Mesothelial cell of epicardium (in vitro differentiated cells): Measurements from ENCODE around the gene CLK2. TPM values are rescaled to one million over a fixed set of nuclear protein-coding genes. Genes with fewer than 3 reads are reported as not detected.

ENCODE experiments used
- DNase-seq, 2 experiments: peaks; one replicate each; pipeline ENCODE4 v3.0.0; 2021; ENCODE audit warnings: low spot score in 2 of 2; ENCODE audit not compliant: unreplicated experiment in 2 of 2
- H3K27ac Mint-ChIP-seq: 2 replicates; pipeline ENCODE4 v1.8.0; 2021; ENCODE audit warnings: mixed read lengths
- H3K27me3 Mint-ChIP-seq: 2 replicates; pipeline ENCODE4 v1.8.0; 2021; ENCODE audit warnings: low read depth, mixed read lengths
- H3K36me3 Mint-ChIP-seq: 2 replicates; pipeline ENCODE4 v1.8.0; 2021; ENCODE audit warnings: mixed read lengths
- H3K4me1 Mint-ChIP-seq: 2 replicates; pipeline ENCODE4 v1.8.0; 2021; ENCODE audit warnings: mixed read lengths
- H3K4me3 Mint-ChIP-seq: 2 replicates; pipeline ENCODE4 v1.8.0; 2021; ENCODE audit warnings: mild to moderate bottlenecking, moderate library complexity, mixed read lengths
- H3K9me3 Mint-ChIP-seq: 2 replicates; pipeline ENCODE4 v1.8.0; 2021; ENCODE audit warnings: mixed read lengths
- total RNA-seq: library from RNA; stranded (reverse); gene quantifications from 3 replicates; pipeline ENCODE4 v1.2.1, GENCODE V29; 2021
- TF ChIP-seq, protein P1 (sequence below): fragments of 200-600 bp; sonication (generic); IDR thresholded peaks from one replicate; pipeline ENCODE4 v1.5.0; 2021; ENCODE audit warnings: antibody characterized with exemption; ENCODE audit not compliant: unreplicated experiment

CLK2 gene
- total RNA-seq, 1 donor from 2014 or later = 108 TPM

DNA sequence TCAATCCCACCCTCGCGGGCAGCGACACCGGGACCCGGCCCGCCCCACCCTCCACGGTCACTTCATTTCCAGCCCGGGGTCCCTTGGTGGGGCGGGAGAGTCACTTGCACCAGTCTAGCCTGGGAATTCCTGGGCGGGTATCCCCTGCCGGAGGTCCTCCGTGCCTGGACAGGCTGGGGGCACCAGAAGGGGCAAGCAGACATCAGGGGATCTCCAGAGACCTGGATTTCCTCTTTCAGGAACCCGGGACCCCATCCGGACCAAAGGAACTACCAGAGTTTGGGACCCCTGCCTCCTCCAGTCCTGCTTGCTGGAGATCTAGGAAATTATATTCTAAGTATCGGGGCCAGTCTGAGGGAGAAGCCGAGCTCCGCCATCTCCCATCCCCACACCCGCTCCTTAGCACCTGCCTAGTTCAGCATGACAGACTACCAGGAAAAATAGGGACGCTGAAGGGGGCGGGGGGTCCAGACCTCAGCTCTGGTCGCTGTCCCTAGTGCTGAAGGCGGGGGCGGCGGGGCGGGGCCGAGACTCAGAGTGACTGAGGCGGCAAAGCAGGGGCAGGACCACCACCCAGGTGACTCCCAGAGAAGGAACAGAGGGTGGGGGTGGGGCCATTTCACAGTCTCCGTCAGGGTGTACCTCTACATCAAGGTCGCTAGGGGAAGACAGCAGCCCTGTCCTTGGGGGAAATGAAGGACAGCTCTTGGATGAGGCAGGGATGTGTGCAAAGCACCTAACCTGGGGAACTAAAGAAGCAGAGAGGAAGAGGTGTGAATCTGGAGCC is 4.8 kb upstream of the CLK2 start:
- Mint-ChIP-seq H3K36me3 (peaks cover 7% of the 10 kb centered on the region), H3K27ac (peak overlapping the region; percentile 65), H3K27me3 (no peaks in the 10 kb centered on the region), H3K4me3 (peak overlapping the region; percentile 76), H3K4me1 (peaks cover 16% of the 10 kb centered on the region), H3K9me3 (no peaks in the 10 kb centered on the region)
- peak; percentile 76 to 83 for DNase-seq
- TF ChIP-seq, protein P1, sequence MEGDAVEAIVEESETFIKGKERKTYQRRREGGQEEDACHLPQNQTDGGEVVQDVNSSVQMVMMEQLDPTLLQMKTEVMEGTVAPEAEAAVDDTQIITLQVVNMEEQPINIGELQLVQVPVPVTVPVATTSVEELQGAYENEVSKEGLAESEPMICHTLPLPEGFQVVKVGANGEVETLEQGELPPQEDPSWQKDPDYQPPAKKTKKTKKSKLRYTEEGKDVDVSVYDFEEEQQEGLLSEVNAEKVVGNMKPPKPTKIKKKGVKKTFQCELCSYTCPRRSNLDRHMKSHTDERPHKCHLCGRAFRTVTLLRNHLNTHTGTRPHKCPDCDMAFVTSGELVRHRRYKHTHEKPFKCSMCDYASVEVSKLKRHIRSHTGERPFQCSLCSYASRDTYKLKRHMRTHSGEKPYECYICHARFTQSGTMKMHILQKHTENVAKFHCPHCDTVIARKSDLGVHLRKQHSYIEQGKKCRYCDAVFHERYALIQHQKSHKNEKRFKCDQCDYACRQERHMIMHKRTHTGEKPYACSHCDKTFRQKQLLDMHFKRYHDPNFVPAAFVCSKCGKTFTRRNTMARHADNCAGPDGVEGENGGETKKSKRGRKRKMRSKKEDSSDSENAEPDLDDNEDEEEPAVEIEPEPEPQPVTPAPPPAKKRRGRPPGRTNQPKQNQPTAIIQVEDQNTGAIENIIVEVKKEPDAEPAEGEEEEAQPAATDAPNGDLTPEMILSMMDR = peak; percentile 34

DNA sequence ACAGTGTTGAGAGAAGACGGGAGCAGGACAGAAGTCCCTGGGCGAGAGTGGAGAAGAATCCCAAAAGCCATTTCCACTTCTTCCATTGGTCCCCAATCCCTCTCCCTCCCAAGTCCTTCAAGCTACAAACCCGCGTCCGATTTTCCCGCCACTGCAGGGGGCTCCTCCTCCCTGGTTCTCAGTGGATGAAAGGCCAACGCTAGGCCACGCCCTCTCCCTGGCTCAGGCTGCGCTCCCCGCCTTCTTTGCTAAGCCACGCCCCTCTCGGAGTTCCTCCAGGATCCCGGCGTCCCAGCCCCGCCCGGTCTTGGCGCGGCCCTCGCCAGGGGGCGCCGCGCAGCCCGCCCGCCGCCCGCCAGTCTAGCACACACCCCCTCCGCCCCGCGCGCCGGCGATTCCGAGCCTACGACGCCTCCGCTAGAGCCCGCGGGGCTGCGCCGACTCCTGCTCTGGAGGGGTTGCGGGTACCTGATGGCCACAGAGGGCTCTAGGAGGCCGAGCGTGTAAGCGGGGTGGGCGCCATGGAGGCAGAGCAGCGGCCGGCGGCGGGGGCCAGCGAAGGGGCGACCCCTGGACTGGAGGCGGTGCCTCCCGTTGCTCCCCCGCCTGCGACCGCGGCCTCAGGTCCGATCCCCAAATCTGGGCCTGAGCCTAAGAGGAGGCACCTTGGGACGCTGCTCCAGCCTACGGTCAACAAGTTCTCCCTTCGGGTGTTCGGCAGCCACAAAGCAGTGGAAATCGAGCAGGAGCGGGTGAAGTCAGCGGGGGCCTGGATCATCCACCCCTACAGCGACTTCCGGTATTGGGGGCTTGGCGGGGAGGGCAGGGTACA is 4.0 kb upstream of the CLK2 start, which contains the start of gene HCN3:
HCN3 (plus strand) TSS at position 394 of the 832 bp plus-strand sequence; CDS start at position 522, 128 bp downstream.
- Mint-ChIP-seq H3K36me3 (peaks cover 4% of the 10 kb centered on the region), H3K4me1 (peaks cover 23% of the 10 kb centered on the region), H3K27me3 (no peaks in the 10 kb centered on the region), H3K9me3 (no peaks in the 10 kb centered on the region), H3K4me3 (peak within 1 kb of the TSS; percentile 76), H3K27ac (peak within 1 kb of the TSS; percentile 65)
- peak; percentile 97 to 99 for DNase-seq
- TF ChIP-seq, protein P1 = peak; percentile 69

DNA sequence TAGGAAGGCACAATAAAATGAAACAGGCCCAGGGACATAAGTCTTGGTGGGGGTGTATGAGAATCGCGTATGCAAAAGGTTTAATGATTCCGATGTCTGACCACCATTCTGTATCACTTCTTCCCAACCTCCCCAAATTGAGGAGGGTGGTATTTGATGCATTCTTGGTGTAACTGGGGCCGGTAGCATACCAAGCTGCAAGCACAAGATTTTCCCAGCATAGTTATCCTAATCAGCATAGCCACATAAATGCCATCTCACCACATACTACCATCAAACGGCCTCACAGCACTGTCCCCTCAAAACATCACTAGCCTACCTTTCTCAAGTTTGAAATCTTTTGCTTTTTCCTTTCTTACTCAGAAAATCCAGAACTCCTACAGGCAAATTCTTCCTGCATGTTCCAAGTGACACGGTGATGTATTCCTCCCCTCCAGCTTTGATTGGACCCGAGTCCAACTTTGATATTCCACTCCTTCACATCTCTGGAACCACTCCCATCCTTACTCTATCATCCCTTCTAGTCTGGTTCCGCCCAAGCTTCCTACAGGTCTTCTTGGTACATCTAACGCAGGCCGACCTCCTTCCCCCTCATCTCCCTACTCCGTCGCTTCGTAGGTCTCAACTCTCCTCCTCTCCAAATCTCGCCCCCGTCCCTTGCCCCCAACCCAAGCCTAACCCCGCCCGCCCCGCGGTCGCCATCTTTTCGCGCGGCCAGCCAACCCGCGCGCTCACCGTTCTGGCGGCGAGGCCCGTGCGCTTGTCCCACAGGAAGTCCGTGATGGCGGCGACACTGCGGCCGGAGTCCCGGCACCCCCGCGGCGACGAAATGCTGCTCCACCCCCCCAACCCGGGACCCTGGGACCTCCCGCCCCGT is 600 bp downstream of the CLK2 start:
- no peak for DNase-seq
- Mint-ChIP-seq H3K4me1 (peaks cover 28% of the 10 kb centered on the region), H3K27ac (peak overlapping the region; percentile 97), H3K4me3 (peak overlapping the region; percentile 96), H3K27me3 (no peaks in the 10 kb centered on the region), H3K36me3 (peaks cover 17% of the 10 kb centered on the region), H3K9me3 (no peaks in the 10 kb centered on the region)
- TF ChIP-seq, protein P1 = no peak

DNA sequence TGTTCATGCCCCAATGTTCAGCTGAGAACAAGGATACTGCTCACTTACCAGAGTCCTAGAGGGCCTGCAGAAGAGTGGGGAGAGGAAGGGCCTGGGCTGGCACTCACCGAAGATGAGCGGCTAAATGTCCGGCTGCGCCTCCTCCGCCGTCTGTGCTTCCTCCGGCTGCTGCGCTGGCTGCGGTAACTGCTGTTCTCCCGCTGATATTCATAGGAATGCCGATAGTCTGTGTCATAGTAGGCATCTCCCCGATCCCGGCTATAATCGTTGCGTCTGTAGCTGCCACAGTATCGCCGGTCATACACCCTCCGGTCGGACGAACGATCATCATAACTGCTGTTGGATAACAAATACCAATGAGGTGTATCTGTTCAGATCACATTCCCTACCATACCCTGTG is 3.9 kb downstream of the CLK2 start:
- no peaks in the 10 kb centered on the region for H3K9me3 Mint-ChIP-seq
- peaks cover 39% of the 10 kb centered on the region for H3K36me3 Mint-ChIP-seq
- DNase-seq = no peak
- no peaks in the 10 kb centered on the region for H3K27me3 Mint-ChIP-seq
- peaks cover 22% of the 10 kb centered on the region for H3K4me1 Mint-ChIP-seq
- TF ChIP-seq, protein P1 = no peak
- H3K4me3 Mint-ChIP-seq = no peak overlapping the region
- H3K27ac Mint-ChIP-seq = no peak overlapping the region

DNA sequence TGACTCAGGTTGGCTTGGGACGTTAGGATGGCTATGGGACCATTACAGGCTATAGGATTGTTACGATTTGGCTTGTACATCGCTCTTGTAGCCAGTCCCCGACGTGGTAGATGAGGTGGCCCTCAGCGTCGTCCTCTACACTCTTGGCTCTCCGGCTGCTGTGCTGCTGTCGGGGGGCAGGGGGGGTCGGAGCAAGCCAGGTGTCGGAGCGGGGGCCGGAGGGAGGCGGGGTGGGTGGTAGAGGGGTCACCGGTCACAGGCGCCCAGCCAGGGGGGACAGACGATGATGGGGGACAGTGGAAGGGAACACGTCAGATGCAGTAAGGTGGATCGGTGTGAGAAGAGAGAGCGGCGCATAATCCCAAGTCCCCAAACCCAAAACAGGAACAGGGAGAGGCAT is 4.7 kb downstream of the CLK2 start:
- H3K4me1 Mint-ChIP-seq = peaks cover 19% of the 10 kb centered on the region
- TF ChIP-seq, protein P1 = no peak
- H3K27me3 Mint-ChIP-seq = no peaks in the 10 kb centered on the region
- H3K4me3 Mint-ChIP-seq = no peak overlapping the region
- H3K9me3 Mint-ChIP-seq = no peaks in the 10 kb centered on the region
- peaks cover 43% of the 10 kb centered on the region for H3K36me3 Mint-ChIP-seq
- no peak overlapping the region for H3K27ac Mint-ChIP-seq
- DNase-seq = no peak
